ENCODE data around the gene ALK.

The ALK gene

DNA sequence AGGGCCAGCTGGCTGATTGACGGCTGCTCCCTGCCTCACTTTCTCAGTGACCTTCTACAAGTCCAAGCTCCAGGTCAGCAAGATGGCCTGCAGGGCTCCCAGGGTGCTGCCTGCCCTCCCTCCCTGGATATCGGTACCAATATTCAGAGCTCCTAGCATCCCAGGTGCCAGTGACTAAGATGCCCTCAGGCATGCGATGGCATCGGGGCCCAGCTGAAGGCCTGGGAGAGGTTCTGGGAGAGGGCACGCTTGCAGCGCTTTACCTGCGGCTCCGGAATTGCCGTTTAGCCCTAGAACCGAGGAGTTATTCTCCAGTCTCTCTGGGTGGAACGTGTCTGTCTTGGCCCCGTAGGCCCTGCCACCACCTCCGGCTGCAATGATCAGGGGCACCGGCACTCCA, 689.3 kb downstream of the ALK start:
- TF ChIP-seq, protein P1, sequence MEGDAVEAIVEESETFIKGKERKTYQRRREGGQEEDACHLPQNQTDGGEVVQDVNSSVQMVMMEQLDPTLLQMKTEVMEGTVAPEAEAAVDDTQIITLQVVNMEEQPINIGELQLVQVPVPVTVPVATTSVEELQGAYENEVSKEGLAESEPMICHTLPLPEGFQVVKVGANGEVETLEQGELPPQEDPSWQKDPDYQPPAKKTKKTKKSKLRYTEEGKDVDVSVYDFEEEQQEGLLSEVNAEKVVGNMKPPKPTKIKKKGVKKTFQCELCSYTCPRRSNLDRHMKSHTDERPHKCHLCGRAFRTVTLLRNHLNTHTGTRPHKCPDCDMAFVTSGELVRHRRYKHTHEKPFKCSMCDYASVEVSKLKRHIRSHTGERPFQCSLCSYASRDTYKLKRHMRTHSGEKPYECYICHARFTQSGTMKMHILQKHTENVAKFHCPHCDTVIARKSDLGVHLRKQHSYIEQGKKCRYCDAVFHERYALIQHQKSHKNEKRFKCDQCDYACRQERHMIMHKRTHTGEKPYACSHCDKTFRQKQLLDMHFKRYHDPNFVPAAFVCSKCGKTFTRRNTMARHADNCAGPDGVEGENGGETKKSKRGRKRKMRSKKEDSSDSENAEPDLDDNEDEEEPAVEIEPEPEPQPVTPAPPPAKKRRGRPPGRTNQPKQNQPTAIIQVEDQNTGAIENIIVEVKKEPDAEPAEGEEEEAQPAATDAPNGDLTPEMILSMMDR (IDR thresholded peaks at IDR 0.05; ENCODE audit: low read length), result no peak
- TF ChIP-seq EZH2 (IDR thresholded peaks at IDR 0.05; ENCODE audit: borderline replicate concordance, low read length), result no peak
- Histone ChIP-seq H3K4me2 (ENCODE audit: low read length) (no peak overlapping the region), H3K27me3 (ENCODE audit: insufficient read depth, low read length) (no peaks in the 10 kb centered on the region), H3K4me3 (ENCODE audit: low read depth, low read length, poor library complexity, severe bottlenecking) (no peak overlapping the region), H3K4me1 (ENCODE audit: insufficient read depth, low read length, severe bottlenecking) (no peaks in the 10 kb centered on the region), H3F3A (ENCODE audit: insufficient read depth, low read length) (no peaks in the 10 kb centered on the region), H3K36me3 (ENCODE audit: insufficient read depth, low read length) (no peaks in the 10 kb centered on the region), H4K20me1 (ENCODE audit: insufficient read depth, low read length) (no peaks in the 10 kb centered on the region), H3K9me2 (ENCODE audit: low read depth, low read length) (no peaks in the 10 kb centered on the region), H3K27ac (ENCODE audit: low read depth, low read length, poor library complexity, severe bottlenecking) (no peak overlapping the region), H3K79me2 (ENCODE audit: insufficient read depth, low read length) (no peaks in the 10 kb centered on the region), H2AFZ (ENCODE audit: low read length) (no peak overlapping the region), H3K9me3 (ENCODE audit: low read length) (no peaks in the 10 kb centered on the region), H3K9ac (ENCODE audit: low read length) (no peak overlapping the region)

DNA sequence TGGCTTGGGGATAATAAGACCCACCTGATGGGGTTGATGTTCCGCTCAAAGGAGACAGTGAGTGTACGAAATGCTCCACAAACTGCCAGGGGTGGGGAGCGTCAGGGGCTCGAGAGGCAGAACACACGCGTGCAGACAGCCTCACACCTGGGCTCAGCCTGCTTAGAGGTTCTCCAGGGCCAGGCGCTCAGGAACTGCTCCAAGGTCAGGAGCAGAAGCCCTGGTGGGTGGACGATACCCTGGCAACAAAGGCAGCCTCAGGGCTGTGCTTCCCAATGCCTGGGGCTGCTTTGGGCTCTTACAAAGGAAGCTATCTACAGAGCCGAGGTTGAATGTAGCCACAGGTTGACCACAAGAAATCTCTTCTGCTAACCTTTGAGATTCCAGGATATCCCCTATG, 691.7 kb downstream of the ALK start:
- Histone ChIP-seq H3K27me3 (ENCODE audit: insufficient read depth, low read length) (no peaks in the 10 kb centered on the region; the same call in 1 of the 2 replicates), H3K36me3 (ENCODE audit: insufficient read depth, low read length) (no peaks in the 10 kb centered on the region)
- no peak for TF ChIP-seq EZH2 (IDR thresholded peaks at IDR 0.05; ENCODE audit: borderline replicate concordance, low read length)
- TF ChIP-seq, protein P1 (IDR thresholded peaks at IDR 0.05; ENCODE audit: low read length), result no peak

DNA sequence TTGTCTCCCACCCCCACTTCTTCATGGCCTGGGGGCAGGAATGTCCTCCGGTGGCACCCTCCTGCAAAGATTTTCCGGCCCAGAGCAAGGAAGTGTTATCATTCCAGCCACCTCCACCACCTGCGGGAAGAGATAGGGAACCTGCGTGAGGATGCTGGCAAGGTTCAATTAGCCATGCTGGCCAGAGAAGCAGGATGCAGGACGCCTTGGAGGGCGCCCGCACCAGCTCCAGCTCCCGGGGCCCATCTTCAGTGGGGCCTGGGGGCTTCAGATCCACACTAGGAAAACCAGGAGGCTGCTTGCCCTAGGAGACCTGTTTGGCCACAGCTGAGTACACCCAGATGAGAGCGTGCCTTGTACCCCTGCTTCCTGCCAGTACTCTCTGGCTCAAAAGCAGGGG, 692.4 kb downstream of the ALK start:
- H3K36me3 ChIP-seq (ENCODE audit: insufficient read depth, low read length), result no peaks in the 10 kb centered on the region
- no peaks in the 10 kb centered on the region for H3K9me2 ChIP-seq (ENCODE audit: low read depth, low read length)
- H3K4me1 ChIP-seq (ENCODE audit: insufficient read depth, low read length, severe bottlenecking), result no peaks in the 10 kb centered on the region
- no peak overlapping the region for H3K27ac ChIP-seq (ENCODE audit: low read depth, low read length, poor library complexity, severe bottlenecking)
- no peak overlapping the region for H3K9ac ChIP-seq (ENCODE audit: low read length)
- H3K9me3 ChIP-seq (ENCODE audit: low read length), result no peaks in the 10 kb centered on the region
- H3K4me3 ChIP-seq (ENCODE audit: low read depth, low read length, poor library complexity, severe bottlenecking), result no peak overlapping the region
- H3K79me2 ChIP-seq (ENCODE audit: insufficient read depth, low read length), result no peaks in the 10 kb centered on the region
- no peaks in the 10 kb centered on the region for H3F3A ChIP-seq (ENCODE audit: insufficient read depth, low read length)
- no peak overlapping the region for H3K4me2 ChIP-seq (ENCODE audit: low read length)
- H4K20me1 ChIP-seq (ENCODE audit: insufficient read depth, low read length), result no peaks in the 10 kb centered on the region
- H2AFZ ChIP-seq (ENCODE audit: low read length), result no peak overlapping the region
- TF ChIP-seq EZH2 (IDR thresholded peaks at IDR 0.05; ENCODE audit: borderline replicate concordance, low read length), result no peak
- TF ChIP-seq, protein P1 (IDR thresholded peaks at IDR 0.05; ENCODE audit: low read length), result no peak
- H3K27me3 ChIP-seq (ENCODE audit: insufficient read depth, low read length), result no peaks in the 10 kb centered on the region; the same call in 1 of the 2 replicates

More for the DNA sequence above, 691.7 kb downstream of the ALK start:
- H2AFZ ChIP-seq (ENCODE audit: low read length), result no peak overlapping the region
- H3K4me3 ChIP-seq (ENCODE audit: low read depth, low read length, poor library complexity, severe bottlenecking), result no peak overlapping the region
- H3K4me2 ChIP-seq (ENCODE audit: low read length), result no peak overlapping the region
- H3F3A ChIP-seq (ENCODE audit: insufficient read depth, low read length), result no peaks in the 10 kb centered on the region
- H3K27ac ChIP-seq (ENCODE audit: low read depth, low read length, poor library complexity, severe bottlenecking), result no peak overlapping the region
- no peaks in the 10 kb centered on the region for H4K20me1 ChIP-seq (ENCODE audit: insufficient read depth, low read length)
- H3K9ac ChIP-seq (ENCODE audit: low read length), result no peak overlapping the region
- H3K9me3 ChIP-seq (ENCODE audit: low read length), result no peaks in the 10 kb centered on the region
- no peaks in the 10 kb centered on the region for H3K9me2 ChIP-seq (ENCODE audit: low read depth, low read length)
- H3K4me1 ChIP-seq (ENCODE audit: insufficient read depth, low read length, severe bottlenecking), result no peaks in the 10 kb centered on the region
- H3K79me2 ChIP-seq (ENCODE audit: insufficient read depth, low read length), result no peaks in the 10 kb centered on the region
